Measurements from ENCODE around the gene VPS16. TPM values are rescaled to one million over a fixed set of nuclear protein-coding genes. Genes with fewer than 3 reads are reported as not detected.
A peak's percentile ranks its signal among the peaks of the same experiment; 100 is the strongest.

The VPS16 gene
- total and polyA plus RNA-seq, 2 donors = 37.0 to 93.3 TPM

DNA sequence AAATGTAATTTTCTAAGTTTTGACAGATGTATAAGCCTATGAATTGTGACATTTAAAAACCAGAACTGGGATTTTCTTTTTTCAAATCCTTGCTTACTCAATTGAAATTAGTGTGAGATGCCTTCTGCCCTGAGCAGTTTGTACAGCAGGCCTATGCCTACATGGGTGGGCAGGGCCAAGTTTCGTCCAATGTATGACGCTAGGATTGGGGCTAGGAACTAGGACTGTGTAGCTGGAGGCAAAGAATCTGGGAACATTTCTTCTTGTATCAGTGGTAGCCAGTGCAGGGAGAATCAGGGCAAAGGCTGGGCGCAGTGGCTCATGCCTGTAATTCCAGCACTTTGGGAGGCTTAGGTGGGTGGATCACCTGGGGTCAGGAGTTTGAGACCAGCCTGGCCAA, 28.8 kb downstream of the VPS16 start:
- no peak overlapping the region for H3K27ac ChIP-seq (ENCODE audit: low read depth in 1 of 2, low read length in 1 of 2)
- H3K4me3 ChIP-seq (ENCODE audit: low read length in 2 of 2) = no peak overlapping the region
- peaks cover 6 to 20% of the 10 kb centered on the region in 2 donors for H3K36me3 ChIP-seq (ENCODE audit: control insufficient read depth in 2 of 2, insufficient read depth in 2 of 2, low read length in 1 of 2)
- peaks cover 1 to 38% of the 10 kb centered on the region in 2 donors for H3K4me1 ChIP-seq (ENCODE audit: control insufficient read depth in 2 of 2, insufficient read depth in 2 of 2, low read length in 2 of 2)
- H3K27me3 ChIP-seq (ENCODE audit: control insufficient read depth in 2 of 2, insufficient read depth in 1 of 2, low read length in 1 of 2) = peaks cover 8 to 26% of the 10 kb centered on the region in 2 donors
- WGBS = 97% methylated on average over 3 of the region's 3 CpGs
- H3K9me3 ChIP-seq (ENCODE audit: control insufficient read depth in 2 of 2, insufficient read depth in 1 of 2, low read length in 1 of 2) = no peaks in the 10 kb centered on the region
- DNase-seq (ENCODE audit: low read depth in 6 of 9, low spot score in 9 of 9) = no peak

DNA sequence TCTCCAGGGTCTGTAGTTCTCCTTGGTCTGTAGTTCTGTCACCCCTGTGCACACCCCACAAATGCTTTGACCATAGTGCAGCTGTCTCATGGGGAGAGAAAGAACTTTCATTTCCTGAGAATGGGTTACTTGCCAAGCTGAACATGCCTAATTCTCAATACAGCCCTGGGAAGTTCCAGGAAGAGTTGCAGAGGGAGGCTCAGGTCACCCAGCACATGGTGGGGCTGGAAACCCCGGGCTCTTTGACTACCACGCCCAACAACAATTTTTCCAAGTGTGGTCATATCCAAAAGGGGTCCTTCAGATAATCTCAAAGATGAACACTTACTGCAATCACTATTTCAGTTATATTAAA, 30.5 kb downstream of the VPS16 start:
- Histone ChIP-seq H3K4me3 (ENCODE audit: low read length in 2 of 2) (no peak overlapping the region), H3K4me1 (ENCODE audit: control insufficient read depth in 2 of 2, insufficient read depth in 2 of 2, low read length in 2 of 2) (peaks cover 10 to 38% of the 10 kb centered on the region in 2 donors), H3K27ac (ENCODE audit: low read depth in 1 of 2, low read length in 1 of 2) (no peak overlapping the region), H3K36me3 (ENCODE audit: control insufficient read depth in 2 of 2, insufficient read depth in 2 of 2, low read length in 1 of 2) (peaks cover 4 to 6% of the 10 kb centered on the region in 2 donors), H3K9me3 (ENCODE audit: control insufficient read depth in 2 of 2, insufficient read depth in 1 of 2, low read length in 1 of 2) (no peaks in the 10 kb centered on the region), H3K27me3 (ENCODE audit: control insufficient read depth in 2 of 2, insufficient read depth in 1 of 2, low read length in 1 of 2) (peaks cover 8 to 26% of the 10 kb centered on the region in 2 donors)
- no peak for DNase-seq (ENCODE audit: low read depth in 6 of 9, low spot score in 9 of 9)
- WGBS = 85% methylated on average over 2 of the region's 2 CpGs

DNA sequence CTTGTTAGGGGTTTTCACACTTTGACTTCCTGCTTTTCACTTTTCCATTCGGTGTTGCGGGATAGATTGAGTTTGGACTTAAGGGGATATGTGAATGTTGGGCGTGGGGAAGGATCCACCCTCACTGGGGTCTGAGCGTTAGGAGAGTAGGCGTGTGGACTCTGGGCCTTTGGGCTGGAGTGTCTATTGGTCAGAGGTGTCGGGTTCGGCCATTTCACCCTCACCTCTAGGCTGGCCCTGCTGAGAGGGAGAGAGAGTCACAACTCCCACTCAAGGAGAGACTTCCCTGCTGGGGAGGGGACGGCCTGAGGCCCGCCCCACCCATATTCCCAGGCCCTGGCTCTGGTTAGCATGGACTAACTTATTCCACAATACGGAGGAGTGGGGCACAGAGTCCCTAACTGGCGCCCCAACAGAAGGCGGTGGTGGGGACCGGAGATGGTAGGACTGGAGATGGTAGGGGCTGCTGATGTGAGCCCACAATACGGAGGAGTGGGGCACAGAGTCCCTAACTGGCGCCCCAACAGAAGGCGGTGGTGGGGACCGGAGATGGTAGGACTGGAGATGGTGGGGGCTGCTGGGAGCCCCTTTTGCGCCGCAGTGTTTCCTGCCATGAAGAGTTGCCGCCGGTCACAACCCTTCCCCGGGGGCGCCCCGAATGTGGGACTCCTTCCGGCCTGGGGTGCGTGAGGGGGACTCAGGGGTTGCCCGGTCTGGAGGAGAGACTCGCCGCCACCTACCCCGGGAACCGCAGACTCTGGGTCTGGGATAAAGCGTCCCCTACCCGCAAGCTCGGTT, 31.3 kb downstream of the VPS16 start:
- no peak overlapping the region for H3K27ac ChIP-seq (ENCODE audit: low read depth in 1 of 2, low read length in 1 of 2)
- peak in 1 of 9 donors; percentile 29 for DNase-seq (ENCODE audit: low read depth in 6 of 9, low spot score in 9 of 9)
- H3K4me3 ChIP-seq (ENCODE audit: low read length in 2 of 2) = peak overlapping the region; percentile 70 to 100
- WGBS = 32% methylated on average over 34 of the region's 34 CpGs
- H3K36me3 ChIP-seq (ENCODE audit: control insufficient read depth in 2 of 2, insufficient read depth in 2 of 2, low read length in 1 of 2) = peaks cover 0 to 4% of the 10 kb centered on the region in 2 donors
- H3K9me3 ChIP-seq (ENCODE audit: control insufficient read depth in 2 of 2, insufficient read depth in 1 of 2, low read length in 1 of 2) = no peaks in the 10 kb centered on the region
- H3K4me1 ChIP-seq (ENCODE audit: control insufficient read depth in 2 of 2, insufficient read depth in 2 of 2, low read length in 2 of 2) = peaks cover 13 to 39% of the 10 kb centered on the region in 2 donors
- H3K27me3 ChIP-seq (ENCODE audit: control insufficient read depth in 2 of 2, insufficient read depth in 1 of 2, low read length in 1 of 2) = peaks cover 8 to 26% of the 10 kb centered on the region in 2 donors

DNA sequence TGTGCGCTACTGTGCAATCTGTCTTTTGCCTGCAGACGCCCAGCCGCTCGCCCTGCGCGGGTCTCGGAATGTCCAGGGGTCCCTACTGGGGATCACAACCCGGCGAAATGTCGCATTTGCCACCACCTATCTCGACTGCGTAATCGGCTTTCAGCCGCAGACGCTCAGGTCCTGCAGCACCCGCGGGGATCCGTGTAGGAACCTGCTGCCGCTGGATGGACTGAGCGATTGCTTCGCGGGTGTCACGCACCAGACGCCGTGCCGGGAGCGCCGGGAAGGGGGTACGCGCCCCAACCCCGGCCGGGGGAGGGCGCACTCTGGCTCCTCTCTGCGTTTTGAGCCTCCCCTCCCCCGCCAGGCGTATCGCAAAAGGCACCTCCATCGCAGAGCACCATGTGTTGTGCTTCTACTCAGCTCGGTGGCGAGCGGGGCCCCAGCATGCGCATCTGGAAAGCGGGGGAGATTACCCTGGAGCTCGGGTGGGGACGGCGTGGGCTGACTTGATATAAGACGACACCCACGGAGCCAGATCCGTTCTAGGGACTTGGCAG, 32.0 kb downstream of the VPS16 start:
- Histone ChIP-seq H3K4me3 (ENCODE audit: low read length in 2 of 2) (peak overlapping the region; percentile 70 to 100), H3K4me1 (ENCODE audit: control insufficient read depth in 2 of 2, insufficient read depth in 2 of 2, low read length in 2 of 2) (peaks cover 13 to 34% of the 10 kb centered on the region in 2 donors), H3K36me3 (ENCODE audit: control insufficient read depth in 2 of 2, insufficient read depth in 2 of 2, low read length in 1 of 2) (peaks cover 0 to 4% of the 10 kb centered on the region in 2 donors), H3K9me3 (ENCODE audit: control insufficient read depth in 2 of 2, insufficient read depth in 1 of 2, low read length in 1 of 2) (no peaks in the 10 kb centered on the region), H3K27me3 (ENCODE audit: control insufficient read depth in 2 of 2, insufficient read depth in 1 of 2, low read length in 1 of 2) (peaks cover 8 to 26% of the 10 kb centered on the region in 2 donors), H3K27ac (ENCODE audit: low read depth in 1 of 2, low read length in 1 of 2) (peak overlapping the region; percentile 85 to 96)
- peak; percentile 38 to 87 (median 69) for DNase-seq (ENCODE audit: low read depth in 6 of 9, low spot score in 9 of 9)
- WGBS = under 1% methylated on average over 49 of the region's 49 CpGs

DNA sequence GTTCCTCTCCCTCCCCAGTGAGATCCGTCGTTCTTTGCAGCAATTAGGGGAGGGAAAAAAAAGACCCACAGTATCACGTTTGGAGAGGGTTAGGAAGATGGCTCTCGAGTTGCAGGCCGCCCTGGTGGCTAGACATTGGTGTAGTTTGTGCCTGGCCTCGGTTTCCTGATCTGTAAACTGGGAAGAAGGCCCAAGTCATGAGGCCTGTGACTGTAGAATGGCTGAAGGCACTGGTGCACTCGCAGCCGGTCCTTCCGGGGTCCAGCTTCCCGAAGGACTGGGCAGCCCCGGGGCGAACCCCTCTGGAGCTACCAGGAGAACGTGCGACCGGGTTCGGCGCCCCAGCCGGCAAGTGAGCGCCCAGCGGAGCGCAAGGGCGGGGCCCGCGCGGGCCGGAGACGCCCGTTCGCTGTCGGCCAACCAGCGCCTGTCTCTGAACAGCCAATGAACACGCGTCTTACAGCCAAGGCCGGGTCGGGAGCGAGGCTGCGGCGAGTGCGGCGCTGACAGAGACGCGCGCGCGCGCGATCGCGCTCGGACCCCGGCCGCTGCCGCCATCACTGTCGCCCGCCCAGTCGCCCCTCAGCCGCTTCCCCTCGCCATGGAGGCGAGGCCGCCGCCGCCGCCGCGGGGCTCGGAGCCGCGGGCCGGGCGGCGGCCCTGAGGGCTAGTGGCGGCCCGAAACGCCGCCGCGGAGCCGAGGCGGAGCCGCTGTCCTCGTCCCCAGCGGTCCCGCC, 32.6 kb downstream of the VPS16 start, which contains the start of gene PTPRA:
Gene PTPRA (plus strand): TSS at position 472 of the 737 bp plus-strand sequence. CDS start 90,797 bp downstream, outside the sequence.
- under 1% methylated on average over 83 of the region's 83 CpGs for WGBS
- Histone ChIP-seq H3K27ac (ENCODE audit: low read depth in 1 of 2, low read length in 1 of 2) (peak within 1 kb of the TSS; percentile 85 to 96), H3K4me1 (ENCODE audit: control insufficient read depth in 2 of 2, insufficient read depth in 2 of 2, low read length in 2 of 2) (peaks cover 13 to 34% of the 10 kb centered on the region in 2 donors)

DNA sequence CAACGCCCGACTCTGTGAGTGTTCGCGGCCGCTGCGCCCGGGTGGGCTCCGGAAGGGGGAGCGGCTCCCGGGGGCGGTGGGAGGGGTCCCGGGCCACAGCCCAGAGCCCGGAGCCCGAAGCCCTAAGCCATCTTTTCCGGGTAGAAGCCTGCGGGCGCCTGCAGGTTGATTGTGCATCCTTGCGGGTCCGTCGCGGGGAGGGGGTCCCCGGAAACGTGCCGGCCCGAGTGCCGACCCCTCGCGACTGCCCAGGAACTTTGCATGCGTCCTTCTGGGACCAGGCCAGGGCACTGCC, 33.1 kb downstream of the VPS16 start:
- peaks cover 13 to 34% of the 10 kb centered on the region in 2 donors for H3K4me1 ChIP-seq (ENCODE audit: control insufficient read depth in 2 of 2, insufficient read depth in 2 of 2, low read length in 2 of 2)
- peak in 7 of 9 donors; percentile 20 to 83 (median 55) for DNase-seq (ENCODE audit: low read depth in 6 of 9, low spot score in 9 of 9)
- peak overlapping the region; percentile 46 to 96 for H3K27ac ChIP-seq (ENCODE audit: low read depth in 1 of 2, low read length in 1 of 2)
- H3K4me3 ChIP-seq (ENCODE audit: low read length in 2 of 2) = peak overlapping the region; percentile 93 to 100
- under 1% methylated on average over 29 of the region's 29 CpGs for WGBS
- peaks cover 8 to 26% of the 10 kb centered on the region in 2 donors for H3K27me3 ChIP-seq (ENCODE audit: control insufficient read depth in 2 of 2, insufficient read depth in 1 of 2, low read length in 1 of 2)
- H3K9me3 ChIP-seq (ENCODE audit: control insufficient read depth in 2 of 2, insufficient read depth in 1 of 2, low read length in 1 of 2) = no peaks in the 10 kb centered on the region
- H3K36me3 ChIP-seq (ENCODE audit: control insufficient read depth in 2 of 2, insufficient read depth in 2 of 2, low read length in 1 of 2) = peaks cover 0 to 4% of the 10 kb centered on the region in 2 donors

More for the DNA sequence above, 32.6 kb downstream of the VPS16 start, which contains the start of gene PTPRA:
- peak; percentile 70 to 95 (median 87) for DNase-seq (ENCODE audit: low read depth in 6 of 9, low spot score in 9 of 9)
- Histone ChIP-seq H3K4me3 (ENCODE audit: low read length in 2 of 2) (peak within 1 kb of the TSS; percentile 93 to 100), H3K9me3 (ENCODE audit: control insufficient read depth in 2 of 2, insufficient read depth in 1 of 2, low read length in 1 of 2) (no peaks in the 10 kb centered on the region), H3K27me3 (ENCODE audit: control insufficient read depth in 2 of 2, insufficient read depth in 1 of 2, low read length in 1 of 2) (peaks cover 8 to 26% of the 10 kb centered on the region in 2 donors), H3K36me3 (ENCODE audit: control insufficient read depth in 2 of 2, insufficient read depth in 2 of 2, low read length in 1 of 2) (peaks cover 0 to 4% of the 10 kb centered on the region in 2 donors)

DNA sequence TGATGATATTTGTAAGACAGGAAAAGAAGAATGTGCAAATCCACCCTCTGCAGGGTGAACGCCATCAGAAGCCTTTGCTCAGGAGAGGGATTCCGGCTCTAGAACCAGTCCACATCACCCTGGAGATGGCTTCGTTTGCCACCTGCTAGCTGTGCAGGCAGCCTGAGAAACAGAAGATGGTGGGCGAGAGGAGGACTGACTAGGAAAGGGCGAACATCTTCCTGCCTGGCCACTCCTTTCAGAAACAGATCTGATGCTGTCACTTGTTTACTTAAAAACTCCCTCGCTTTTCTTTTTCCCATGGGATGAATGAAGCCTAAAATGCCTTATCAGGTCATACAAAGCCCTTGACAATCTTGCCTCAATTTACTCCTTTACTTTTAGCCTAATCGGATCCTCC, 33.9 kb downstream of the VPS16 start:
- peak in 1 of 9 donors; percentile 40 for DNase-seq (ENCODE audit: low read depth in 6 of 9, low spot score in 9 of 9)
- Histone ChIP-seq H3K27me3 (ENCODE audit: control insufficient read depth in 2 of 2, insufficient read depth in 1 of 2, low read length in 1 of 2) (peaks cover 8 to 26% of the 10 kb centered on the region in 2 donors), H3K4me1 (ENCODE audit: control insufficient read depth in 2 of 2, insufficient read depth in 2 of 2, low read length in 2 of 2) (peaks cover 13 to 34% of the 10 kb centered on the region in 2 donors), H3K27ac (ENCODE audit: low read depth in 1 of 2, low read length in 1 of 2) (peak overlapping the region in 1 of 2 donors; percentile 15), H3K9me3 (ENCODE audit: control insufficient read depth in 2 of 2, insufficient read depth in 1 of 2, low read length in 1 of 2) (no peaks in the 10 kb centered on the region), H3K36me3 (ENCODE audit: control insufficient read depth in 2 of 2, insufficient read depth in 2 of 2, low read length in 1 of 2) (peaks cover 0 to 4% of the 10 kb centered on the region in 2 donors), H3K4me3 (ENCODE audit: low read length in 2 of 2) (peak overlapping the region; percentile 93 to 100)
- 54% methylated on average over 7 of the region's 7 CpGs for WGBS

DNA sequence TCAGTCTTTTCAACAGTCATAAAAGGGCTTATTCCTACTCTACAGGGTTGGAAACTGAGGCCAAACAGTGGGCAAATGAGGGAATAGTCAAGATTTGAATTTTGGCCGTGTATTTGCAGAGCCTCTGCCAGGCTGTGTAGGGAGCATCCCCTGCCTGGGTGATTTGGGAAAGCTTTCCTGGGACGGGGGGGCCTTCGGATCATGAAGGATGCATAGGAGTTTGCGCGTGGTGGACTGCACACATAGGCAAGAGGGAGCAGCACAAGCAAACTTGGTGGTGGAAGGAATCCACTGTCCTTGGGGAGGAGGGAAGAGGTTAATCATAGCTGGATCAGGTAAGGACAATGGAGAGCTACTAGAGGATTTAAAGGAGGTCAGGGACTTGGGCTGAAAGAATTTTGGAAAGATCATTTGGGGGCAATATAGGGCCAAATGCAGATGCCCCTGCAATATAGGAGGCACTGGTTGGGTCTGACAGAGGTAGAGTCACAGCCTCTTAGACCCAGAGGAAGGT, 35.2 kb downstream of the VPS16 start:
- Histone ChIP-seq H3K27me3 (ENCODE audit: control insufficient read depth in 2 of 2, insufficient read depth in 1 of 2, low read length in 1 of 2) (peaks cover 3 to 21% of the 10 kb centered on the region in 2 donors), H3K4me1 (ENCODE audit: control insufficient read depth in 2 of 2, insufficient read depth in 2 of 2, low read length in 2 of 2) (peaks cover 13 to 34% of the 10 kb centered on the region in 2 donors)
- WGBS = 97% methylated on average over 5 of the region's 5 CpGs

More for the DNA sequence above, 35.2 kb downstream of the VPS16 start:
- no peak overlapping the region for H3K27ac ChIP-seq (ENCODE audit: low read depth in 1 of 2, low read length in 1 of 2)
- peaks cover 0 to 4% of the 10 kb centered on the region in 2 donors for H3K36me3 ChIP-seq (ENCODE audit: control insufficient read depth in 2 of 2, insufficient read depth in 2 of 2, low read length in 1 of 2)
- no peak for DNase-seq (ENCODE audit: low read depth in 6 of 9, low spot score in 9 of 9)
- H3K9me3 ChIP-seq (ENCODE audit: control insufficient read depth in 2 of 2, insufficient read depth in 1 of 2, low read length in 1 of 2) = no peaks in the 10 kb centered on the region
- no peak overlapping the region for H3K4me3 ChIP-seq (ENCODE audit: low read length in 2 of 2)
